ENCODE measurements around the gene MIEN1.

MIEN1 gene, protein sequence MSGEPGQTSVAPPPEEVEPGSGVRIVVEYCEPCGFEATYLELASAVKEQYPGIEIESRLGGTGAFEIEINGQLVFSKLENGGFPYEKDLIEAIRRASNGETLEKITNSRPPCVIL

DNA sequence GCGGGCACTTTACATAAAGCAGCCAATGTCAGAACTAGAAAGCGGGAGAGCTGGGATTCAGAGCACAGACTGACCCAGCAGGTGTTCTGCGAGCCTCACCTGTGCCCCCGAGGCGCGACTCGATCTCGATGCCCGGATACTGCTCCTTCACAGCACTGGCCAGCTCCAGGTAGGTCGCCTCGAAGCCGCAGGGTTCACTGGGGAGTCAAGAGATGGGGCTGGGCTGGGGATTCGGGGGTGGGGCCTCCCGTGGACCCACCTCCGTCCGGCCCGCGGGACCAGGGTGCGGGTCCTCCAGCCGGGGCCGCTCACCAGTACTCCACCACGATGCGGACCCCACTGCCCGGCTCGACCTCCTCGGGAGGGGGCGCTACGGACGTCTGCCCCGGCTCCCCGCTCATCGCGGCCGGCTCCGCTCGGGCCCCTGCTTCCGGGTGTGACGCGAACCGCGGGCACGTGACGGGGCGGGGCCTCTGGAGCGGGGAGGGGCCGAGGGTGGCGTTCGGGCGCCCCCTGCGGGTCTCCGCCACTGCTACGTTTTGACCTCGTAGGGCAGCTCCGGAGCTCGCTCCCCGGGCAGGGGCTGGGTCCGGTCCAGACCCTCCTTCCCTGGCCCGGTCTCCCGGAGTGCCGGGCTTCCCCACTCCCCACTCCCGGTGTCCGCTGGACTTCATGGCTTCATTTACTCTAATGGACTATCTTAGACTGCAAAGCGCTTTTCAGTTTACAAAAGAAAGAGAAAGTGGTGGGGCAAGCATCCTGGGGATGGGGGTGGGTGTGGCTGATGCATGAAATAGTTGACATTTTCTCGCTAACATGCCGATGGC lies at the start of gene MIEN1:
TSS of gene MIEN1 (minus strand) at position 438 of the 827 bp plus-strand sequence. CDS start at position 401, 37 bp downstream.
- TF ChIP-seq, protein P1, sequence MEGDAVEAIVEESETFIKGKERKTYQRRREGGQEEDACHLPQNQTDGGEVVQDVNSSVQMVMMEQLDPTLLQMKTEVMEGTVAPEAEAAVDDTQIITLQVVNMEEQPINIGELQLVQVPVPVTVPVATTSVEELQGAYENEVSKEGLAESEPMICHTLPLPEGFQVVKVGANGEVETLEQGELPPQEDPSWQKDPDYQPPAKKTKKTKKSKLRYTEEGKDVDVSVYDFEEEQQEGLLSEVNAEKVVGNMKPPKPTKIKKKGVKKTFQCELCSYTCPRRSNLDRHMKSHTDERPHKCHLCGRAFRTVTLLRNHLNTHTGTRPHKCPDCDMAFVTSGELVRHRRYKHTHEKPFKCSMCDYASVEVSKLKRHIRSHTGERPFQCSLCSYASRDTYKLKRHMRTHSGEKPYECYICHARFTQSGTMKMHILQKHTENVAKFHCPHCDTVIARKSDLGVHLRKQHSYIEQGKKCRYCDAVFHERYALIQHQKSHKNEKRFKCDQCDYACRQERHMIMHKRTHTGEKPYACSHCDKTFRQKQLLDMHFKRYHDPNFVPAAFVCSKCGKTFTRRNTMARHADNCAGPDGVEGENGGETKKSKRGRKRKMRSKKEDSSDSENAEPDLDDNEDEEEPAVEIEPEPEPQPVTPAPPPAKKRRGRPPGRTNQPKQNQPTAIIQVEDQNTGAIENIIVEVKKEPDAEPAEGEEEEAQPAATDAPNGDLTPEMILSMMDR (IDR thresholded peaks at IDR 0.05; ENCODE audit: low read depth, low read length) = peak; percentile 65
- H3K4me3 ChIP-seq (ENCODE audit: low read depth, low read length) = peak within 1 kb of the TSS; percentile 62

DNA sequence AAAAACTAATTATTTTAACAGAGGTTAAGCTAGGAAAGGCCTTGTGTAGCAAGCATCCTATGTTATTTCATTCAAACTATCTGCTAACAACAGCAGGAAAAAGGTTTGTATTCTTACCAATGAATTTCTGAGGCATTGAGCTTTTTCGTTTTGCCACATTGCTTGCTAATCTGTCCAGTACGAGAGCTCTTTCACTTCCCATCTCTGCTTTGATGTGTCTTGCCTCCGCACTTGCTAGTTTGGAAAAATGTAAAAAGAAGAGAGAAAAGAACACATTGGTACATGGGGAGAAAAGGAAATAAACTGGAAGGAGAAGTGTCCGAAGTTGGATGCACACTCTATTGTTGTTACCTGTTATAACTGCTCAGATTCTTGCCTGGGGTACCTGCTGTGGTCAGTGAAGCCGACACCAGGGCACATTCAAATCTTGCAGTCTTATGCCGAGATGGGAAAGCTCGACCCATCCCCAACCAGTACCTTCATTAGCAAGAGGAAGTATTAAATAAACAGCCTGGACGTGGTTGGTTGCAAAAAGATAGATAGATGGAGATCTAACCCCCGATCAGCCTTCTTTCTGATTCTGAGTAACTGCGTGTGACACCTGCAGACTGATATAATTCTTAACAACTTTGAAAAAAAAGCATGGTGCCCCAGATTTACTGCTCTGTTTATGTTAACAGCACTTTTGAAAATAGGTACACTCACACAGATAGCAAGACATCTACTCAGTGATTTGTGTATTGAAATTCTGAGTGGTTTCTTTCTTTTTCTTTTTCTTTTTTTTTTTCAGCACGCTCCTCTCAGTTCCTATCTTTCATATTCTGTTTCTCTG lies 47.4 kb upstream of the MIEN1 start:
- H3K4me3 ChIP-seq (ENCODE audit: low read depth, low read length) = no peak overlapping the region
- TF ChIP-seq, protein P1 (IDR thresholded peaks at IDR 0.05; ENCODE audit: low read depth, low read length) = no peak

DNA sequence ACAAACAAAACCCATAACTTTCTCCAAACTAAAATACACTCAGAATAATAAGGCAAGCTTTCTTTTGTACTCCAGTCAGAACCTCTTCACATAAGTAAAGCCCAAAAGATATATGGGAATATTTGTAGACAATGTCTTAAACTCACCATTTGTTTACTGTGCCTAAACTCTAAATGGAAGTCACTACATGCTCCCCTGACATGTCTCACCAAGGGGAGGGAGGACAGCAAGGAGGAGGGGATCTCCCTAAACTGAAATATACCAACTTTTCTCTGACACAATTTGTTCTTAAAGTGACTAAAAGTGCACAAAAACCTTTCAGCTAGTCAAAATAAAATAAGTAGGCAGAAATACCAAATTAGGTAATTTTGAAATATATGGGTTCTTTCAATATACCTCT lies 45.9 kb upstream of the MIEN1 start:
- TF ChIP-seq, protein P1 (IDR thresholded peaks at IDR 0.05; ENCODE audit: low read depth, low read length) = no peak
- H3K4me3 ChIP-seq (ENCODE audit: low read depth, low read length) = no peak overlapping the region

DNA sequence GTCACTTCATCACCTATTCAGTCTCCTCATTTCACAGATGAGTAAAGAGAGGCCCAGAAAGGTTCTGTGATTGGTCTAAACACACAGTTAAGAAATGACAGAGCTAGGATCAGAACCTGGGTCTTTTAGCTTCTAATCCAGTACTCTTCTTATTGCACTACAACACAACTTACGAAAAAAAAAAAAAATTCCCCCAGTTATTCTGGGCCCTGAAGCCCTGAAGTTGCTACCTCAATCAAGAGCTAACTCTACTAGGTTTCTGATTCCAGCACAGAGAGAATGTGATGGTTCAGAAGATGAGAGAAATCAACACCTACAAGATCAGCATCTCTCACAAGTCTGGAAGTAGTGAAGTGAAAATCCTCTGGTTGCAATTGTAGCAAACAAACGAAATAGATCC lies 44.7 kb upstream of the MIEN1 start:
- H3K4me3 ChIP-seq (ENCODE audit: low read depth, low read length) = no peak overlapping the region
- TF ChIP-seq, protein P1 (IDR thresholded peaks at IDR 0.05; ENCODE audit: low read depth, low read length) = no peak

DNA sequence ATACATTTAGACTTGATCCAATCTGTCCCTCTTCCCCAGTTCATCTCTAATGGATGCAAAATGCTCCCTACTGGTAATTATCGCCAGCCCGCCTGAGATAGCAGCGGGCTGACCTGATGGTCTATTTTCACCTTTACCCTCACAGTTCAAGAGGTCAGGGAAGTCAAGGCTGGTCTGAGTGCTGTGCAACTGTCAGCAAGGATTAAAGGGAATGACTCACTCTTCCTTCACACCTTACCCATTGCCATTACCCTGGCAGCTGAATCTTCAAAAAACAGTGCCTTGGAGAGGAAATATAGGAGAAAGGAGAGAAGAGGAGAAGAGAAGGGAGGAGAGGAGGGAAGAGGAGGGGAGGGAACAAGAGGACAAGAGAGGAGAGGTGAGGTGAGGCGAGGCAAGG lies 43.7 kb upstream of the MIEN1 start:
- TF ChIP-seq, protein P1 (IDR thresholded peaks at IDR 0.05; ENCODE audit: low read depth, low read length) = no peak
- no peak overlapping the region for H3K4me3 ChIP-seq (ENCODE audit: low read depth, low read length)

DNA sequence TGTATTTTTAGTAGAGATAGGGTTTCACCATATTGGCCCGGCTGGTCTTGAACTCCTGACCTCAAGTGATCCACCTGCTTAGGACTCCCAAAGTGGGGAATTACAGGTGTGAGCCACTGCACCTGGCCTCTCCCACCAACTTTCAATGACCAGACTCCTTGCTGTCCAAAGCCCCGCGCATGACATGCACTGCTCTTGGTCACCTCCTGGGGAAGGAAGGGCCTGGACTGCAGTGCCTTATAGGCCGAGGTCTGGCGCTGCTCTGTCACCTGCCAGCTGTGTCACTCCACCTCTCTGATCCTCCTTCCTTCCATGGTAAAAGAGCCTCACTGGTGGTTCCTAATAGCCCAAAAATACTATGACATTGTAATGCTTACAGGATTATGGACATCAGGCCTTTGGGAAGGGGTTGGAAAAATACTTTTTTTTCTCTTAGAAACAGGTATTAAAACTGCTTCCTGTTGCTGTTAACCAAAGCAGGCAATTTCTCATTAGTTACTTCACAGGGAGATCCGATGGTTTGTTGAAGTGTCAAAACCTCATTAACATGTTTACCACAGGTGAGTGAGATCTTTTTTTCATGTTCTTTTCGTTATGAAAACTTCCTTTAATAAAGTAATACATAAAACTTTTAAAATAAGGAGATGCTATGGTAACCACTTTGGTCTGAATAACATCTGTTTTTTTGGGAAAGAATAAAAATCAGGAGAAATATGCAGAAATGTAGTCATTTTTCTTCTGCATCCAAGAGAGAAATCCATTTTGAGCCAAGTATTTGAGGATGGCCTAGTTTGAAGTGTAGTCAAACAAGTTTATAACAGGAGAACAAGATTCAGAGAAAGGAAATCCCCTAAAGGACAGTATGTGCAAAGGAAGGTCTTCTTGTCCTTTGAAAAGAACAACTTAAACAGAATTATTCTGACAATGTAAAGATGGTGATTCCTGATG lies 42.9 kb upstream of the MIEN1 start:
- TF ChIP-seq, protein P1 (IDR thresholded peaks at IDR 0.05; ENCODE audit: low read depth, low read length) = no peak
- no peak overlapping the region for H3K4me3 ChIP-seq (ENCODE audit: low read depth, low read length)
